Fibroblast of skin of abdomen (primary cell): ENCODE data around the gene DGKA.
"Not testable (repeated sequence)": the region's sequence is repeated elsewhere in the genome, so short reads cannot be mapped to it uniquely, and the experiment has no call there.

Source experiments
- DNase-seq: peaks from one replicate; pipeline ENCODE4 v3.0.0-alpha.2; 2013

Gene DGKA

DNA sequence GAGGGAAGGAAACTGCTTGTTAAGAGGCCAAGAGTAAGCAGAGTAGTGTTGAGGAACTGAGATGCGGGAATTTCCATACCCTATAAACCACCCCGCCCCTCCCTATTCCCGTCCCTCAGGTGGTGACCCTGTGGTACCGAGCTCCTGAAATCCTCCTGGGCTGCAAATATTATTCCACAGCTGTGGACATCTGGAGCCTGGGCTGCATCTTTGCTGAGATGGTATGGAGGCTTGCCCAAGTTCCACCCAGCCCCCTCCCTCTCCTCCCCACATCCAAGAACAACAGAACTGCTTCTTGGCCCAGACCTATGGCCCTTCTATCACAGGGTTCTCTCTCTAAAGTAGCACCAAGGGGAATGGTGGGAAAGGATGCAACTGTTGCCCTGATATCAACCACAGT lies 38.4 kb downstream of the DGKA start:
- no peak for DNase-seq

DNA sequence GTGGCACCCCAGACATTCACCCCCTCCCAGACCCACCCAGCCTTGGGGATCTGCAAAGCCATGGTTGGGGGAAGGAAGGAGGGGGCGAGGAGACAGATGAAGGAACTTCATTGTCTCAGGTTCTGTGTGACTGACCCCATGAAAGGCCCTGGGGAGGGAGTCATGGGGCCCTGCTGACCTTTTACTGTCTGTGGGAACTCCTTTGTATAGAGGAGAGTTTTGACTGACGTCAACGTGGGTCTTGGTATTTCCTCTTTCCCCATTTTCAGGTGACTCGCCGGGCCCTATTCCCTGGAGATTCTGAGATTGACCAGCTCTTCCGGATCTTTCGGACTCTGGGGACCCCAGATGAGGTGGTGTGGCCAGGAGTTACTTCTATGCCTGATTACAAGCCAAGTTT lies 39.8 kb downstream of the DGKA start:
- DNase-seq = peak; percentile 9

DNA sequence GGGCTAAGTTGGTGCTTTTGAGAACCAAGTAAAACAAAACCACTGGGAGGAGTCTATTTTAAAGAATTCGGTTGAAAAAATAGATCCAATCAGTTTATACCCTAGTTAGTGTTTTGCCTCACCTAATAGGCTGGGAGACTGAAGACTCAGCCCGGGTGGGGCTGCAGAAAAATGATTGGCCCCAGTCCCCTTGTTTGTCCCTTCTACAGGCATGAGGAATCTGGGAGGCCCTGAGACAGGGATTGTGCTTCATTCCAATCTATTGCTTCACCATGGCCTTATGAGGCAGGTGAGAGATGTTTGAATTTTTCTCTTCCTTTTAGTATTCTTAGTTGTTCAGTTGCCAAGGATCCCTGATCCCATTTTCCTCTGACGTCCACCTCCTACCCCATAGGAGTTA lies 41.1 kb downstream of the DGKA start:
- DNase-seq = peak; percentile 43

- DNase-seq = no peak
Measured at GRCh38 chr12:55972456-55972855, 41.5 kb downstream of the DGKA start.

DNA sequence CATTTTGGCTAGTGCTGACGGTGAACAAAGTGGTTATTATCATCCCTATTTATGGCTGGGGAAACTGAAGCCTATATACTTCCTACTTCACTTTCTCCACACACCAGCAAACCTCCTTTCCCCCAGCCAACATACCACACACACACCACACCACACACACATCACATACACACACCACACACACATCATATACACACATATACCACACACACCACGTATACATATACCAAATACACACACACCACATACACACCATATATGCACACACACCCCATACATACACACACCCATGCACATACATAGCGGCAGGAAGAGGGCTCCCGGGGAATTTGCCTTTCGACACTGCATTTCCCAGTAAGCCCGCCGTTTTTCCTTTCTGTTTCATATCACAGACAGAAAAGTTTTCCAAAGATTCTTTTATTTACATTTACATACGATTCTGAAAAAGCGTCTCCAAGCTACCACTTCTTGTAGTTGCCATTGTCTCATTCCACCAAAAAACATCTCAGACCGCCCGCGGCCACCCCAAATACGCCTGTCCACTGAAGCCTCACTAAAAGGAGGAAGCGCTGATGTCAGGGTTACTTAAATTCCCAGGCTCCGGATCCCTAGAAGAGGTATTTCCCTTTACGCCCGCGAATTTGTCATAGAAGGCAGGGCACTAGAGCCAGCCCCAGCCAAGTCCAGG lies 42.1 kb downstream of the DGKA start:
- peak; percentile 26 for DNase-seq

DNA sequence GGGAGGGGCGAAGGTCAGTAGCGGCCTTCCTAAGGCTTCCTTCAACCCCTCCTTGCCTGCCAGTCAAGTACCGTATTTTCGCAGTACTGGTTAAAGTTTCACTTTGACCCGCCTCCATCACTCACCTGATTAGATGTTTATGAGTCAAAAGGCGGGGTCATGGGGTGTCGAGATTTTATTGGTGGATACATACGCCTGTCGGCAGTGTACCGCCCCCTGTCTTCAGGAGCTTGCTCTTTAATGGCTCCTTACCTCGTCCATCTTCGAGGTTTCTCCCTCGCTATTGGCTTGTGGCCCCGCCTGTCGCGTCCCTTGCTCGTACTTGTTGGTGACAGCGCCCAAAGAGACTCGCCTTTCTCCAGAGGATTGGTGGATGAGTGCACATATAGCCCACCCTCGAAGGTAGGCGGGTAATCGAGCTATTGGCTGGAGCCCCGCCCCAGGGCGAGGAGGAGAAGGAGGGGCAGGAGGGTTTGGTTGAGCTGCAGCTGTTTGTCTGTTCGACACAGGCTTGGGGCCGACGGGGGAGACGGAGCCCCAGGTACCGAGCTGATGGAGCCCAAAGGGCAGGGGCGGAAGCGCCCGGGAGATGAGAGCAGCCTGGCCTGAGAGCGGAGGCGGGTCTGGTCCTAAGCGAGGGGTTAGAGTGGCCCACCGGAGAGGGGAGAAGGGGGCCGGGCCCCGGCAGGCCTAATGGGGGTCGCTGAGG lies 42.8 kb downstream of the DGKA start, which contains the start of gene RAB5B:
TSS of gene RAB5B (plus strand) at position 480 of the 709 bp plus-strand sequence. CDS start 12,883 bp downstream, outside the sequence.
- DNase-seq = peak; percentile 100

DNA sequence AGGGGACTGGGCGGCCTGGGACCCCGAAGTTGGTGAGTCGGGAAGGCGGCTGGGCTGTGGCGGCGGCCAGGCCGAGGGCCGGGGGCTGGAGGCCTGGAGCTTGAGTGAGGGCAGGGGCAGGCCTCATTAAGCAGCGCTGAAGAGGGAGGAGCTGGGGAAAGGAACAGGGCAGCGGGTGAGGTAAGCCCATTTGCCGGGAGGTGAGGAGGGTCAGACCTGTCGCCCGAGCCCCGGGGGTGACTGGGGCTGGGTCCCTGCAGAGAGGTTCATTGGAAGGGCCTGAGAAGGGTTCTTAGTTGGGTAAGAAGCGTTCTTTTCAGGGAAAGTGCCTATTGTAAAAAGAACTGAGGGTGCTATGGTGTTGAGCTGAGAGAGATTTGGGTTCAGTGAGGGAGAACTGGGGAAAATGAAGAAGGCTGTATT lies 43.4 kb downstream of the DGKA start:
- no peak for DNase-seq

- DNase-seq = no peak
Measured at GRCh38 chr12:55978393-55978792, 47.4 kb downstream of the DGKA start.

GRCh38 chr12:55979069-55979468 lies 48.1 kb downstream of the DGKA start:
- DNase-seq = no peak

DNA sequence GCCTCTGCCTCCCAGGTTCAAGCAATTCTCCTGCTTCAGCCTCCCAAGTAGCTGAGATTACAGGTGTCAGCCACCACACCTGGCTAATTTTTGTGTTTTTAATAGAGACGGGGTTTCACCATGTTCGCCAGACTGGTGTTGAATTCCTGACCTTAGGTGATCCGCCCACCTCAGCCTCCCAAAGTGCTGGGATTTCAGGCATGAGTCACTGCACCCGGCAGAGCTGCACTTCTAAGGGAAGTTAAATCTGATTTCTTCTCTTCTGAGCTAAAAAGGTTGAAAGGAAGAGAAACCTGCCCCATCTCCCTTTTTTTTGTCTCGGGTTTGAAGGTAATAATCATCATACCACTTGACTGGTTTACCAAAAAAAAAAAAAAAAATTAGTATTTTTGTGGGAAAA lies 50.9 kb downstream of the DGKA start:
- DNase-seq = not testable (repeated sequence)

DNA sequence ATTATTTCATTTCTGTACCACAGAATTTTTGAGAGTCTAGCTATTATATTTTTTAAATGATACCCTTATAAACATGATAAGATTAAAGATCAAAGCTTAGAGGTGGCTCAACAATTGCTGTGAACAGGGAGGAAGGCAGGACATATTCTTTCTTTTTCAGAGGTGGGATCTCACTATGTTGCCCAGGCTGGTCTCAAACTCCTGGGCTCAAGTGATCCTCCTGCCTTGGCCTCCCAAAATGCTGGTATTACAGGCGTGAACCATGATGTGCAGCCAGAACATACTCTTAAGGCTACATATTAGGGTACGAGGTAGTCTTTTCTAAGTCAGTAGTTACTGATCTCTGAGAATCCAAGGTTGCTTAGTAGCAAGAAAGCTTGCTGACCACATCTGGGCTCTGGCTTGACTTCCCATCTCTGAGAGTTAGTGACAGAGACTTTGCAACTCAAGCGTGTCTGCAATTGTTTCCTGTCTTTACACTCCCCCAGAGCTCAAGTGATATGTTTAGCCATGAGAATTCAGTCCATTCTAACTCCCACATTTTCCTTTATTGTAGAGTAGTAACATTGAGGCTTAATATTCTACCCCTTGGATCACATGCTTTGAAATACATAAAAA lies 51.5 kb downstream of the DGKA start:
- DNase-seq = no peak

DNA sequence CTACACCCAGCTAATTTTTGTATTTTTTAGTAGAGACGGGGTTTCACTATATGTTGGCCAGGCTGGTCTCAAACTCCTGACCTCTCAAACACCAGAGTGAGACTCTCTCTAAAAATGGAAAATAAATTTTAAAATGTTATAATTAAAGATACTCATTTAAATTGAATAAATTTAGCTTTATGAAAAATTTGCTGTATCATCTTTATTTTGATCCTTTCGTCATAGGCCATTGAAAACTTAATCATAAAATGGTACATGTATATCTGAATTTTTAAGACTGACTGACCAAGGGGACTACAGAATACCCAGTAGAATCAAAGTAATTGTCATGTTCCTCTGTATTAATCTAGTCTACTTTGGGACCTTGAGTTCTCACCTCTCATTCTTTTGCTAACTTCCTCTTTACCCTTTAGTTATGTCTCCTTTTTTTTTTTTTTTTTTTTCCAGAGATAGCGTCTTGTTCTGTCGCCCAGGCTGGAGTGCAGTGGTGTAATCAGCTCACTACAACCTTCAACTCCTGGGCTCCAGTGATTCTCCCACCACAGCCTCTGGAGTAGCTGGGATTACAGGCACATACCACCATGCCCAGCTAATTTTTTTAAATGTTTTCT lies 52.4 kb downstream of the DGKA start:
- no peak for DNase-seq

GRCh38 chr12:55984861-55985260 lies 53.9 kb downstream of the DGKA start:
- DNase-seq = no peak

DNA sequence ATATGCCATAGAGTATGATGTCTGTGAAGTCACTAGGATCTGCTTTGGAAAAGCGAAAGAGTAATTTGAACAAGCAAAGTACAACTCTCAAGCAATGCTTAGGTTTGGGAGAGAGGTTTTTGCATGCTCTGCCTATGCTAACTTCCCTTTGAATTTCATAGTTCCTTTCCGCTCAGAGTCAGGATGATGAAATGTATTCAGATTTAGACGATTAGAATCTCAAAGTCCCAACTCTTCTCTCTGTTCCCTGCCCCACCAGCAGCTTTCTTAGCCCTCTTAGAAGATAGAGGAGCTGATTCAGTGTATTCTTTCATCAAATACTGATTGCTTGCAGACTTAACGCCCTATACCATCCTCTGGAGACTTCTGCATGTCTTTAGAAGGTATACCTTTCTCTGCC lies 54.4 kb downstream of the DGKA start:
- DNase-seq = no peak

DNA sequence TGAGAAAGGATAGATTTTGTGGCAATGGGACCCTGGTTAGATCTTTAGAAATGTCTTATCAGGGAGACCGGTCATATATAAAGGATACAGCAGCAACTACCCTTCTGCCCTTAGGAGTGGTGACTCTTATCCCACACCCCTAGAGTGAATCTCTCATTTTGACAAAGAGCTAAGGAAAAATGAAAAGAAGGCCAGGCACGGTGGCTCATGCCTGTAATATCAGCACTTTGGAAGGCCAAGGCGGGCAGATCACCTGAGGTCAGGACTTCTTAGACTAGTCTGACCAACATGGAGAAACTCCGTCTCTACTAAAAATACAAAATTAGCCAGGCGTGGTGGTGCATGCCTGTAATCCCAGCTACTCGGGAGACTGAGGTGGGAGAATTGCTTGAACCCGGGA lies 55.0 kb downstream of the DGKA start:
- DNase-seq = not testable (repeated sequence)

GRCh38 chr12:55991110-55991509 lies 60.1 kb downstream of the DGKA start:
- no peak for DNase-seq

DNA sequence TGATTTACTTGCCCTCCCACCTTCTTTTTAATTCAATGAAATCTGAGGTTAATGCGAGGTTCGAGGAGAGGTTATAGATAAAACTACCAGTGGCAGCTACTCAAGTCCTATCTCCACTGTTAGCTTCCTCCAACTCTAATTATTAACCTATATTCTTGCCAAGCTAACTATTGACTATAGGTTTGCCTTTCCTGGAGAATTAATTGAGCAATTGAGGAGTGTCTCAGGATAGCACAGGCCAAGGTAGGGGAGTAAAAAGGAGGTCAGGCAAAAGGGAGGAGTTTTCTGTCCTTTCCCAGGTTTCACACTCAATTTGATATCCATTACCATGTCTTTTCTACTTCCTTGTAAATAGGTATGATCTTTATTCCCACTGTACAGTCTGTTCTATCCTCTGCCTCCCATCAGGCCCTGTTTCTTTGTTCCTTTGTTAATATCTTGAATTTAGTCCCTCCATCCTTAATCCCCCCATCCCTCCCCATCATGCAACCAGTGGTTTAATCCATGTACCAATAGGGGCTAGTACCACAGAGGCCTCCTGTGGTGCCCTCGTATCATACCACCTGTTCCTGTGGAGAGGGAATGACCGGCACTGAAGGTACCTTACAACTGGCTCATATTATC lies 62.4 kb downstream of the DGKA start:
- DNase-seq = no peak

DNA sequence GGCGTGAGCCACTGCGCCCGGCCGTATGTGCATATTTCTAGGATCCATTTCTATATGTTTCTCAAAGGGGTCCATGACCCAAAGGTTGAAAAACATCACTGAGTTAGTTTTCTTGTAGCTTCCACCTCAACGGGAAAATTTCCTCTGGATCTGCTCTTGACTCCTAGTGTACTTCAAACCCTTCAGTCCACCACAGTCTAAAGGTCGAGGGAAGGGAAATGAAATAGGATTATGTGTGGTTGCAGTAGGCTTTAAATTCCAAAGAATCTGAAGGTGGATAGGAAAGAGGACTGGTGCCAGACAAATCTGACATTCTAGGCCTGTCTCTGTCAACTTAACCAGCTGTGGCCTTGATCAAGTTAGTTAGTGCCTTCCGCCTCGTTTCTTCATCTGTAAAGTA lies 64.4 kb downstream of the DGKA start:
- DNase-seq = no peak

- peak; percentile 53 for DNase-seq
Measured at GRCh38 chr12:55996201-55996714, 65.3 kb downstream of the DGKA start.

DNA sequence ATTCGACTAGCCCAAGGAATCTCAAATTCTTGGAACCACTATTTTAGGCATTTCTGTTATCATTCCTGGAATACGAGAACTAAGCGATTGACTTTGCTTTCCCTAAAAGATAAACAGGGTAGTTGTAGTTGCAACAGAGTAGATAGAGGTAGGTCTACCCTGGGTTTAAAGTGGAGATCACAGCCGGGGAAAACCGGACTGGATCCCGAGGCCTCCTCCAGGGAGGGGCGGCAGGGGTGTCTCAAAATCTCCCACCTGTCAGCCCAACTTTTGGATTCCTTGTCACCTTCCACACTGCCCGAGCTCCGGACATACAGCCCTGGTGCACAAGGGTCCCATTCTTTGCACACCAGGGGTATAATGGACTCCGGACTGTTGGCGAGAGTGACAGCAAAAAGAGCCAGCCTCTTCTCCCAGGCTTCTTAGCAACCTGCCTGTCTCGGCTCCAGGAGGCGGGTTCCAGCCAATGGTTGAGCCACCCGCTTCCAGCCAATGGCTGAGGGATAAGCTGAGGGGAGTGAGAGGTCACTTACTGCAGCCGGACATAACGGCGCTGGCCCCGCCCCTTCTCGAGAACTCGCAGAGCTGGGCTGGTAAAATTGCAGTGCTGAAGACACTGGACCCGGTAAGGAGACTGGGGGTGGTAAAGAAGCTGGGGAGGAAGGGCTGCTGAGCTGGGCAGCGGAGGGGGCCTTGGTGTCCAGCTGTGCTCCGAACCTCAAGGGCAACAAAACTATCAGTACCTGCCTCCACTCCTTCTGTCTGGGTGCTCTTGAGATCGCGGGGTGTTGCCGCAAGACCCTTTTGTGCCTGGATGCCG lies 66.0 kb downstream of the DGKA start, which contains the start of gene SUOX:
TSS of gene SUOX (plus strand) at position 562 of the 820 bp plus-strand sequence. CDS start 4,946 bp downstream, outside the sequence.
- peak; percentile 94 for DNase-seq

- DNase-seq = no peak
Measured at GRCh38 chr12:55997535-55997859, 66.5 kb downstream of the DGKA start.

DNA sequence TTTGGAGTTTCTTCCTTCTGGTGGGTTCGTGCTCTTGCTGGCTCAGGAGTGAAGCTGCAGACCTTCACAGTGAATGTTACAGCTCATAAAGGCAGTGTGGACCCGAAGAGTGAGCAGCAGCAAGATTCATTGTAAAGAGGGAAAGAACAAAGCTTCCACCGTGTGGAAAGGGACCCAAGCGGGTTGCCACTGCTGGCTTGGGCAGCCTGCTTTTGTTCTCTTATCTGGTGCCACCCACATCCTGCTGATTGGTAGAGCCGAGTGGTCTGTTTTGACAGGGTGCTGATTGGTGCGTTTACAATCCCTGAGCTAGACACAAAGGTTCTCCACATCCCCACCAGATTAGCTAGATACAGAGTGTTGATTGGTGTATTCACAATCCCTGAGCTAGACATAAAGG lies 68.6 kb downstream of the DGKA start:
- not testable (repeated sequence) for DNase-seq
